ENCODE data around the gene CCDC116.

DNA sequence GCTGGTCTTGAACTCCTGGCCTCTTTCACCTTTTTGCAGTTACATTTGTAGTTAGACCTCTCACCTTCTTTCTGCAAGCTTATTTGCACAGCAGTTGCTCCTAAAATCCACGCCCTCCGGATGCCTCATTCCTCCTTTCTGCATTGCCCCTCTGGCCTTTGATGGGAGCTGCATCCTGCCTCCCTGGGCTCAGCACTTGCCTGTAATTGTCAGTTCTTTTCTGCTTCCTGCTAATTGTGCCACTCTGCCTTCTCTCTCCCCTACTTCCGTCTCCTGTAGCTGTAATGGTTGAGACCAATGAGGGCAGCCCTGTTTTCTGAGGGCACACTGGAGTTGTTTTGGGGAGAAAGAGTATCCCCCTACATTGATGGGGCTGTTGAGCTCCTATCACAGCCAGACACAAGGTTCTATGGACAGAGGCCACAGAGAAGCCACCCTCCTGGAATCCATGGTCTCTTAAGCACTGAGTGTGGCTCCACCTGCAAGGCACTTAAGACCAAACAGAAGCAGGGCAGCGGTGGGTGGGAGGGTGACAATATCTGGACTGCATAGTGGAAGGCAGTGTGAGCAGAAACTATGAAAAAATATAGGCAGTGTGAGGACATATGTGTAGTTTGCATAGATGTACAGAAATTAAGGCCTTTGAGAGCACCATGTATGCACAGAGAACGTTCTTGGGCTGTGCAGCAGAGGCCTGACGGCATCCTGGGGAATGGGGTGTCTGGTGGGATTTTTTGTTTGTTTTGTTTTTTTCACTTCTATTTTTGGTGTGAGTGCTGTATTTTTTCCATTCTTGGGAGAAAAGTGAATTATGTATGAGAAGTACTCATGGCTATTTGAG is 33.3 kb upstream of the CCDC116 start:
- no peak for TF ChIP-seq CTCF (conservative IDR thresholded peaks at IDR 0.05)
- TF ChIP-seq EZH2 (IDR thresholded peaks at IDR 0.05; ENCODE audit: low read depth) = no peak
